LHCN-M2 (cell line): ENCODE data around the gene KIF26B. TPM values are rescaled to one million over a fixed set of nuclear protein-coding genes. Genes with fewer than 3 reads are reported as not detected.

ENCODE experiments used
- DNase-seq: peaks from one replicate; pipeline ENCODE4 v3.0.0-alpha.2; 2012; ENCODE audit warnings: low read depth
- total RNA-seq: library from RNA; depleted of rRNA; stranded (reverse); fragments of >200 nt; gene quantifications from 2 replicates; pipeline ENCODE4 v1.2.3, GENCODE V29; 2014

Gene KIF26B
- total RNA-seq, 1 experiment from 2014 or later = 0.17 TPM

DNA sequence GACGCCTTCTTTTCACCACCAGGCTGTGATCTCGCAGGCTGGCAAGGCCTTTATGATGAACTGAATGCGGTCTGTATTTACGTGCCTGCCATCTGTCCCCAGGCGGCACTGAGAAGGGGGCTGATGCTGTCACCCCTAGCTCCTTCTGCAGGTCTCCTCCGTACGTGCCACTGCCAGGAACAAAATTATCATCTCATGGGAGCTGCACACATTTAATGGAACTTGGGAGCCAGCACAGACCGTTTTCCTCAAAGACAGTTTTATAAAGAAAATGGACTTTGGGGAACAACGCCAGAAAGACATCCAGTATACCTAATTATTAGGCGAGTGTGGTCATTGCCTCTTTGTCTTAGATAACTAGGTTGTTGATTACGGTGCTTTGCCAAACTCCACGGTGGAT lies 434.5 kb downstream of the KIF26B start:
- no peak for DNase-seq

DNA sequence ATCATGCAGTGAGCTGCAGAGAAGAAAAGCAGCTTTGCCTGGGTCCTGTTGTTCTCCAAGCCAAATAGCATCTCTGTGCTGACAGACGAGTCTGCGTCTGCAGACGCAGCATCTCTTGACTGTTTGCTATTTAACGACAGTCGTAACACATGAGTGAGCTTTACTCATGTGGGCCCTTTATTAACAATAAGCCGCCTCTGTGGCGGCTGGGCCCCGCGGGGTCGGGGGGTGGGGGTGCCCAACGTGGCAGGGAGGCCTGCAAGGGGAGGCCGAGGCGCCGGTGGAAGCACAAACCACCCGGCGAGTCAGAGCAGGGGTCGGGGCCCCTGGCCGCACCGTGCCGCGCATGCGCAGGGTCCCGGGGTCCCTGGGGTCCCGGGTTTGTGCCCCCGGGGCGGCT lies 435.1 kb downstream of the KIF26B start:
- no peak for DNase-seq

DNA sequence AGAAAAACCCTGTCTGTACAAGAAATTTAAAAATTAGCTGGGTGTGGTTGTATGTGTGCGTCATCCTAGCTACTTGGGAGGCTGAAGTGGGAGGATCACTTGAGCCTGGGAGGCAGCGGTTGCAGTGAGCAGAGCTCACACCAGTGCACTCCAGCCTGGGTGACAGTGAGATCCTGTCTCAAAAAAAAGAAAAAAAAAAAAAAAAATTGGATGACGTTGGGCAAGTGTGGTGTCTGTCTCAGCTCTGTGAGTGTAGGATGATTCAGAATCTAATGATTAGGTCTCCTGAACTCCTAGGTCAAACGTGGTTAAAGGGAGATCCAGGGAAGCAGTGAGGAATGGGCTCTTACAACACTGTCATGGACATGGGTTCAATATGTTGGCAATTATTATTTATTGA lies 435.9 kb downstream of the KIF26B start:
- DNase-seq = no peak

DNA sequence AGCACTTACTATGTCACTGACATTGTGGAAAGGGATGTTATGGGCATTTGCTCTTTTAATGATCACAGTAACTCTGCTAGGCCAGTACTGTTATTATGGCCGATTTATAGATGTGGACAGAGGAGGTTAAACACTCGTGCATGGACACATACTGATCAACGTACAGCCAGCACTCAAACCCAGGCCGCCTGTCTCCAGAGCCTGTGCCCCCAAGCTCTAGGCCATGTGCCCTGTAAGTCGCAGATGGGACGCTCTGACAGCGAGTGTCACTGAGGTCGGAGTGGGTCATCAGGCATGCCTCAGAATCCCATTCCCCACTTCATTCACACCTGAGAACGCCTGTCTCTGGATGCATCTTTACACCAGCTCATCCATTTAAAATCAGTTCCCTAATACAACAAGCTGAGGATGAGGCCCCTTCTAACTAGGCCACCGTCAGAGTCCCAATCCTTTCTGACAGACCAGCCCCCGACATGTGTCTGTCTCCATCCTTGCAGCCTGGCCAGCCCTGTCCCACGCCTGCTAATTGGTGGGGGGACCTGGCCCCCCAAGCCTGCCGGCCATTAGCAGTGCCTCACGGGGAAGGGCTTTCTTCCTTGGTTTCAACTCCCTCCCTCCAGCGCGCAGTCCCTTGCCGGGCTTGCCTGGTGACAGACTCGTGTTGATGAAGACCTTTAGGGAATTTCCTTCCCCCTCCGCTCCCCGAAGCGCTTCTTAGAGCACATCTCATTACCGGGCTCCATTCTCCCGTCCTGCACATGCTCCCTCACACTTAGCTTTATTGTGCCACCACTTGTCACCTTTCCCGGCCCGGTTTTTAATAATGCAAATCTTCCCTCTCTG lies 436.8 kb downstream of the KIF26B start:
- no peak for DNase-seq

GRCh38 chr1:245592189-245592460 lies 437.3 kb downstream of the KIF26B start:
- DNase-seq = no peak

DNA sequence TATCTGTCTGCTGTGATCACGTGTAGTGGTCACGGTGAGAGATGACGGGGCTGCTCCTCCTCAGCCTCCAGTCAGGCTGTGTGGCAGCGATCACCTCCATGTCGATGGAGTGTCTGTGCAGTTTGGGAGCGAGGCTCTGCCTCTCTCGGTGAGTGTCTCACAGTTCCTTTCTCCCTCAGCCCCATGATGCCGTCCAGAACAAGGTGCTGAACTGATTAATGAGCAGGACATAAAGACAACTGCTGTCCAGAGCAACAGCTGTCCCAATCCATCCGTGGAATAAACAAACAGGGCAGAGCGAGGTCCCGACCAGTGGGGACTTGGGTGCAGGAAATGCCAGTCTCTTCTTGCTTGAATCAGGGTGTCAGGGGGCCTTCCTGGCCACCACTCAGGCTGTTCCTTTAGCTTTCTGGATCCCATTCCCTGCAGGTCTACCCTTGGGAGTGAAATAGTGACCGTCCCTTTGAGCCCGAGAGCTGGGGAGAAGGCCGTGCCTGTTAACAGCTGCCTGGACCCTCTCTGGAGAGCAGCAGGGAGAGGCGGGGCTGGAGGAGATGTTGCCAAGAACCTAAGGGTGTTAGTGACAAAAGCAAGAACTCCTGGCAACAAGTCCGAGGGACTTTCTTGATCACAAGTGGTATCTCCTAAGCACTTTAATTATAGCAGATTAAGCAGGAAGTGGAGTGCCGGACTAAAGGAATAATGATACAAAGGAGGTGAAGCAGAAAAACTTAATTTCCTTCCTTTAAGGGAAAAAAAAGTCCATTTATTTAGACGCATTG lies 443.9 kb downstream of the KIF26B start:
- DNase-seq = peak; percentile 30

GRCh38 chr1:245599371-245600174 lies 444.8 kb downstream of the KIF26B start:
- DNase-seq = peak; percentile 42

GRCh38 chr1:245600658-245601057 lies 445.9 kb downstream of the KIF26B start:
- DNase-seq = no peak

DNA sequence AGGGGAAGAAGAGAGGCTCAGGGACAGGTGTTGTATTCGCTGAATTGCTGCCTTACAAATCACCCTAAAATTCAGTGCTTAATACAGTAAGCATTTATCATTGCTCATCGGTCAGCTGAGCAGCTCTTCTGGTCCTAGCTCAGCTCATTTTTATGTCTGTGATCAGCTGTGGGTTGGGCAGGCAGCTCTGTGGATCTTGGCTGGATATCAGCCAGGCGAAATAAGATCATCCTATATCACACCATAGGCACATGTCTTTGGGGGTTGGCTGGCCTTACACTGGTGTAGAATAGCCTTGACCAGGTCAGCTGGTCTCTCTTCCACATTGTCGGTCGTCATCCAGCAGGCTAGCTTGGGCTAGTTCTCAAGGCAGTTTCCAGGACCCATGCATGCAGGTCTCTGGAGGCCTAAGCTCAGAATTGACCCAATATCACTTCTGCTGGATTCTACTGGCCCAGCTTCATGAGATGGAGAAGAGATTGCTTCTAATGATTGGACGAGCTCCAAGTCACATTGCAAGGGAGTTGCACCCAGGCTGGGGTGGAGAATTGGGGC lies 448.6 kb downstream of the KIF26B start:
- DNase-seq = no peak

GRCh38 chr1:245604979-245605378 lies 450.2 kb downstream of the KIF26B start:
- DNase-seq = no peak

DNA sequence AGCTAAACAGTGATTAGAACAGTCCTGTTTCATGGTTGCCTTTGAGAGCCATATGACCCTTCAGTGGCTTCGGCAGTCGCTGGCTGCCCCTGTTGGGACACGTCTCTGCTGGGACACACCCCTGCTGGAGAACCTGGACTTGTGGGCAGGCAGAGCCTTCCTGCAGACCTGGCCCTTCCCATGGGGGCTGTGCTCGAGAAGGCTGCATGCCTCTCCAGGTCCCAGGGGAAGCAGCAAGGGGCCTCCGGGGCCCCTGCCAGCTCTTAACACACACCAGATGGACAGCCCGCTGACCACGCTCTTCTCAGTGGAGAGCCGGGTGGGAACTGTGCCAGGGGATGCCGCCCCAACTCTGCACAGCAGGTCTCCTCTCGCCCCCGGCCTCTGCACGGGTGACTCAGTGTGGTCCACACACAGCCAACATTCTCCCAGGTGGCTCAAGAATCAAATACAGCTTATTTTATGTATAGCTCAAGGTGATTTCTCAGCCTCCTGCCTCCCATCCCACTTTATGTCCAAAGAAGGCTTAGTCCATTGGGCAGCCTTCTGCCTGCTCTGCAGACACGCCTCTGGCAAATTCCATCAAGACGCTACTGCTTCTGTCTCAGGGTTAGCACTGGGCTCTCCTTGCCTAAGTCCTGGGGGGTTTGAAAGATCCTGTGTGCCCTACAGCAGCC lies 450.8 kb downstream of the KIF26B start:
- no peak for DNase-seq

DNA sequence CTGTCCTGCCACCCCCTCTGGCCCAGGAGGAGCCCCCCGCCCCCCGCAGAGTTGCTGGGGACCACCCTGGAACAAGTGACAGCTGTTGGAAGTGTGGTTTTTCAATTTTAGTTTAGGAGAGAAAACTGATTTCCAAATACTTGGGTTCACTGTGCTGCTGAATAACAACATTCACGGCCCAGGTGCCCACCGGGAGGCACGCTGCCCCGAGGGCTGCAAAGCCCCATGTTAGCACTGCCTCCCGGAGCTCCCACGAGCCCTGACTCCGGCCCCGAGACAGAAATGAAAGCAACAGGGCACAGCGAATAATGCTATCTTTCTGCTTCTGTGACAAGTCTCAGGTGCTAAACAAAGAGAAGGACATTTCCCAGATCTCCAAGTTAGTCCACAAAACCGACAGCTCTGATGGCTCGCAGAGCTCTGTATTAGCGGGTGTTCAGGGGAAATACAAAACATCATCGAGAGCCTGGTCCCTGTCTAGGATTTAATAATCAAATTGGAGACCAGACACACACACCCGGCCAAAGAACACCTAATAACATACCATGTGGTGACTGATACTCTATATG lies 451.5 kb downstream of the KIF26B start:
- DNase-seq = no peak

- DNase-seq = no peak
These were observed 453.5 kb downstream of the KIF26B start for GRCh38 chr1:245608271-245608670.

DNA sequence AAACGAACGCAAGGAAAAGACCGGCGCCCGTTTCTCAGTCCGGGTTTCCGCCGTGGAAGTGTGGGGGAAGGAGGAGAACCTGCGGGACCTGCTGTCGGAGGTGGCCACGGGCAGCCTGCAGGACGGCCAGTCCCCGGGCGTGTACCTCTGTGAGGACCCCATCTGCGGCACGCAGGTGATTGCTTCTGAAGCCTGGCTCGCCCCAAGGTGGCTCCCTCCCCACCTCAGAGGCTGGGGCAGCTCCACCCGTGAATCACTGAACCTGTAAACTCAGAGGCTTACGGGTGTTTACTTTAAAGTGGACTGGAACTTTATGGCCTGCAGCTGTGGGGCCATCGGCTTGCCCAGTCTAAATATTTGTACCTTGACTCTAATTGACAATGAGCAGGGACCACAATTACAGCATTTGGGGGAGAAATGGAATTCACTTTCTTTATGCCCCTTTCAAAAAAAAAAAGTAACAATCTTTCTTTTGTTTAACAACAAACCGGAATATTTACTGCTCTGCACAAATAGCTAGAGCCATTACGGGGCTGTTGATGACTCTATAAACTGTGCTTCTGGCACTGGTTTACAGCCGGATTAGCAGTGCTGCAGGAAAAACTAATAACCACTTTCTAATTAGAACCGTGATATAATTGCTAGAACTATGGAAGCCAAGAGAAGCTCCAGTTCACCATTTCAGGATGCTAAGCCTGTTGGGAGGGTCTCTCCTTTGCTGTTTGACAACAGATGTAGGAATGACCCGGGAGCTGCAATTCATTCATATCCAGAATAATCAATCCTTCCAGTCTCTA lies 454.8 kb downstream of the KIF26B start:
- no peak for DNase-seq

DNA sequence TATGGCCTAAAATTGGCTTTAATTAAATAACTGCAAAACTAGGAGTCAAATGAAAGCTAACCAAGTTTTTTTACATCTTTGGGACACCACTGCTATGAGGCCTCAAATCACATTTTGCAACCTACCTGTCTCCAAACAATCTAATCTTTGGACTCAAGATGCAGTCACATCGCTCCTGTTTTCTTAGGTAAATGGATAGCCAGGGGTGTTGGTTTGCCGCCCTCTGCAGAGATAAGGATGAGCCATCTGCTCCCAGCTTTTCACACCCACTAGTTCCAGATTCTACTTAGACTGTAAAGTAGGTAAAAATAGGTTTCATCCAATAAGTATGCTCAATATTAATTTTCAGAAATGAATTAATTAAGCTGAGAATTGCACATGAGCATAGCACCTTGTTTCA lies 456.5 kb downstream of the KIF26B start:
- DNase-seq = no peak

DNA sequence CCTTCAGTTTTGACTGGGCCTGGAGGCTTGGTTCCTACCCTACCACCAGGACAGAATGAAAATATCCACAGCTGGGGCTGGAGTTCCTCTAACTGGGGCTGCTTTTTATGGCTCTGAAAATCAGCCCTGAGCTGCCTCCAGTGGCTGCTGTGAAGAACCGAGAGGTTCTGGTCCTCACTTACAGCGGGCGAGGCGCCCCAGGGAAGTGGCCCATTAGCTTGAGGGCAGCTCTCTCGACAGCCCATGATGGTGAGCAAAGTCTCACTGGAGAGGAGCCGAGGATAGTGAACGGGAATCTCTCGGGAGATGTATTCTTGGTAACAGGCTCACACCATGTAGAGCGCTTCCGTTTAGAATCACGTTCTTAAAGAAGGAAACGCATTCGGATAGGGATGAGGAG lies 459.7 kb downstream of the KIF26B start:
- no peak for DNase-seq

- DNase-seq = peak; percentile 10
These were observed 460.2 kb downstream of the KIF26B start for GRCh38 chr1:245615001-245615400.

DNA sequence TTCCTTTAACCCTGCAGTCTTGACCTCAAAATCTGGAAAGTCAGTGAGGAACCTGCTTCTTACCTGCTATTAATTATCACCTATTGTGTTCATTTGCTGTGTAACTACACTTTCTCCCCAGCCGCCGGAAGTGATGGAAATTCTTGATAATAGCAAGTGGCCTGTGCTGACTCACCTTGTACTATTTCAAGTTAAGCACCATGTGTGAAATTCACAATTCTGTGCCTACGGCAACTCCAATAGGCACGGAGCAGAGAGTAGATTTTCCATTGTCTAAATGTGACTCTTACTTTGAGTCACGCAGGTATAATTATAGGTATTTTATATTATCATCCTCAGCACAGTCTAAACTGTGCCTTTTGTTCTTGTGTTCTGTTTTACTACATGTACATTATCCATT lies 466.8 kb downstream of the KIF26B start:
- DNase-seq = no peak

DNA sequence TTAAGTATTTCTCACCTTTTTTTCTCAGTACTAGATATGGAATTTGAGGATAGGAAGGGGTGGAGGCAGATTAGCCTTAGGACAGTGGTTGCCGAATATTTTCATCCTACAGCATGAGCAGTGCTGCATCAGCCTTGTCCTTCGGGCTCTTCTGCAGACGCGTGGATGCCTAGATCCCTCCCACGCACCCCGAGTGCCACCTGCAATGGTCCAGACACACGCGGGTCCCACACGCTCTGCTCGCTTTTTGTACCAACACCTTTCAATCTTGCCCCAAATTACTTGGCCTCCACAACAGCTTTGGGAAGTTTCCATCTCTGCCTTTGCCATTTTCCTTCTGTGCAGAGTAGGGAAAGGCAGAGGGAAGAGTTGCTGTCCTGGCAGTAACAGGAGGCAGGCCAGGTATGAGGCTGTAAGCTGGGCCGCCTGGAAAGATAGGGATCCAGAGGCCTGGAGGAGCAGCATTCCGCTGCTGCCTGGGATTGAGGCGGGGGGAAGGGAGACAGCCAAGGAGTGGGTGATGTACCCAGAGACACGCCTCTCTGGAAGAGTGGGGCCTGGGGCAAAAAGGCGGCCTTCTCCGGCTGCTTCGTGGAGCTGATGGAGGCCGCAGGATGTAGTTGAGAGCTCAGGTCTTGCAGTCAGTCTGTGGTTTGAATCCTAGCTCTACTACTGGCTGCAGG lies 467.7 kb downstream of the KIF26B start:
- no peak for DNase-seq

GRCh38 chr1:245641384-245641783 lies 486.6 kb downstream of the KIF26B start:
- DNase-seq = no peak
